GM12874 (cell line): ENCODE data around the gene NCF4.

Experiments used
- CTCF ChIP-seq: IDR thresholded peaks from 2 replicates; pipeline ENCODE4 v1.5.1; 2011; ENCODE audit warnings: low read depth, mild to moderate bottlenecking, control low read depth, low read length, moderate library complexity; ENCODE audit not compliant: insufficient read depth

The NCF4 gene

GRCh38 chr22:36838119-36839030, 22.4 kb upstream of the NCF4 start:
- no peak for TF ChIP-seq CTCF

- no peak for TF ChIP-seq CTCF
Observed at GRCh38 chr22:36839356-36840073, 21.3 kb upstream of the NCF4 start.

- TF ChIP-seq CTCF, result no peak
Observed at GRCh38 chr22:36840106-36840505, 20.7 kb upstream of the NCF4 start.

GRCh38 chr22:36846271-36846670, 14.5 kb upstream of the NCF4 start:
- TF ChIP-seq CTCF, result no peak

- no peak for TF ChIP-seq CTCF
Observed at GRCh38 chr22:36846949-36847348, 13.9 kb upstream of the NCF4 start.

- no peak for TF ChIP-seq CTCF
Observed at GRCh38 chr22:36850056-36850455, 10.8 kb upstream of the NCF4 start.

GRCh38 chr22:36850682-36851081, 10.1 kb upstream of the NCF4 start:
- no peak for TF ChIP-seq CTCF
